ENCODE results near the gene COL20A1.

COL20A1 gene

GRCh38 chr20:63261795-63262528 is 31.0 kb upstream of the COL20A1 start:
- DNase-seq: no peak

- no peak for DNase-seq
Observed at GRCh38 chr20:63262836-63263235, 30.1 kb upstream of the COL20A1 start.

GRCh38 chr20:63264000-63264399 is 29.0 kb upstream of the COL20A1 start:
- no peak for DNase-seq

- no peak for DNase-seq
Observed at GRCh38 chr20:63264519-63264918, 28.5 kb upstream of the COL20A1 start.

GRCh38 chr20:63265891-63266515 is 27.0 kb upstream of the COL20A1 start:
- DNase-seq: no peak

- DNase-seq: no peak
Observed at GRCh38 chr20:63267691-63268090, 25.3 kb upstream of the COL20A1 start.

GRCh38 chr20:63268256-63268655 is 24.7 kb upstream of the COL20A1 start:
- DNase-seq: no peak

GRCh38 chr20:63268671-63269439 is 24.1 kb upstream of the COL20A1 start:
- DNase-seq: no peak

- DNase-seq: no peak
Observed at GRCh38 chr20:63269724-63270123, 23.3 kb upstream of the COL20A1 start.

GRCh38 chr20:63270606-63271325 is 22.2 kb upstream of the COL20A1 start:
- no peak for DNase-seq

GRCh38 chr20:63272105-63273058 is 20.6 kb upstream of the COL20A1 start, which contains the start of gene ARFGAP1:
Gene ARFGAP1, plus strand, starts transcription at chr20:63272813. Its CDS starts 2,768 bp downstream, at chr20:63275581.
- DNase-seq: peak; percentile 73

- no peak for DNase-seq
Observed at GRCh38 chr20:63273059-63273579, 19.9 kb upstream of the COL20A1 start.

- no peak for DNase-seq
Observed at GRCh38 chr20:63273635-63274380, 19.2 kb upstream of the COL20A1 start.

GRCh38 chr20:63274381-63275228 is 18.4 kb upstream of the COL20A1 start:
- no peak for DNase-seq

GRCh38 chr20:63275825-63276224 is 17.2 kb upstream of the COL20A1 start:
- DNase-seq: no peak

- no peak for DNase-seq
Observed at GRCh38 chr20:63276956-63277355, 16.0 kb upstream of the COL20A1 start.

- DNase-seq: no peak
Observed at GRCh38 chr20:63277466-63278272, 15.3 kb upstream of the COL20A1 start.

GRCh38 chr20:63278661-63279060 is 14.3 kb upstream of the COL20A1 start:
- DNase-seq: no peak

GRCh38 chr20:63279931-63280330 is 13.1 kb upstream of the COL20A1 start:
- no peak for DNase-seq
